Psoas muscle (tissue), 8 donors: ENCODE data around the gene DYNLT1. TPM values are rescaled to one million over a fixed set of nuclear protein-coding genes. Genes with fewer than 3 reads are reported as not detected.

Experiments
- ATAC-seq, 4 donors: fragments of 200-7000 bp; cut with Tn5 transposase; one replicate each; pipeline ENCODE4 v1.9.1; 2020; ENCODE audit warnings: moderate library complexity in 3 of 4, mild to moderate bottlenecking in 2 of 4
- DNase-seq, 2 donors: peaks; one replicate each; pipeline ENCODE4 v3.0.0-alpha.2; 2020
- H3K27ac ChIP-seq: fragments of 200-600 bp; one replicate; pipeline ENCODE4 v1.8.0; 2022
- H3K27me3 ChIP-seq, 3 donors: fragments of 200-600 bp in 1 of 3; one replicate each; pipeline versions ENCODE4 v1.6.1 to v1.8.0; 2013 to 2022; ENCODE audit warnings: low read length in 2 of 3, mild to moderate bottlenecking in 2 of 3, moderate library complexity in 1 of 3; ENCODE audit not compliant: insufficient read depth in 3 of 3
- H3K36me3 ChIP-seq, 2 donors: fragments of 200-600 bp in 1 of 2; one replicate each; pipeline versions ENCODE4 v1.6.1 to v1.8.0; 2013 to 2022; ENCODE audit warnings: low read depth in 1 of 2, mild to moderate bottlenecking in 1 of 2, moderate library complexity in 1 of 2; ENCODE audit not compliant: insufficient read depth in 1 of 2
- H3K4me1 ChIP-seq: fragments of 200-600 bp; one replicate; pipeline ENCODE4 v1.8.0; 2022
- H3K4me3 ChIP-seq: fragments of 200-600 bp; one replicate; pipeline ENCODE4 v1.8.0; 2022; ENCODE audit warnings: mild to moderate bottlenecking
- H3K9me3 ChIP-seq: fragments of 200-600 bp; one replicate; pipeline ENCODE4 v1.8.0; 2022
- WGBS, 3 donors: extraction: QIAGEN DNeasy Blood & Tissue Kit; methylation state at CpG; one replicate each; pipeline versions ENCODE4 v1.1.6 to v1.1.7; 2013; 5-methylcytosine and 5-hydroxymethylcytosine counted together
- intact Hi-C, 2 donors: fragments of 100-400 bp; cut with DNase I; formaldehyde crosslinking; loops; one replicate each; pipeline versions ENCODE4 v1.11.0 to v1.14.2; 2022
- polyA plus RNA-seq, 3 donors: library from polyadenylated mRNA; stranded (reverse); fragments of 200-250 nt; gene quantifications; one replicate each; pipeline ENCODE4 v1.2.3, GENCODE V29; 2013
- total RNA-seq, 4 donors: library from RNA; stranded (reverse); fragmentation: NEBNext Ultra II Directional in 2 of 4; extraction: Animal tissue kit (Norgen Biotek cat#: 25700) in 2 of 4; gene quantifications; one replicate each; pipeline versions ENCODE4 v1.2.1 to v1.2.4, GENCODE V29; 2021 to 2023
- TF ChIP-seq, protein P1 (sequence below): fragments of 200-600 bp; IDR thresholded peaks from one replicate; pipeline ENCODE4 v1.8.0; 2022; ENCODE audit warnings: antibody characterized with exemption
- donor health status: healthy with polysubstance abuse.
- donor health status: DM: no; HTN: no; CAD: no; lungs with moderate emphysema.
- donor health status: Bipolar disorder and iron deficiency.
- donor health status: healthy.
- donor health status: DM: yes; HTN: yes; CAD: no.
- donor health status: DM: no; HTN: no; CAD: no.
- donor health status: DM: no; HTN: no; CAD: no.
- donor health status: DM: yes; HTN: yes; CAD: no.

Gene DYNLT1
- total and polyA plus RNA-seq, 7 donors: 112 to 202 (median 146) TPM

DNA sequence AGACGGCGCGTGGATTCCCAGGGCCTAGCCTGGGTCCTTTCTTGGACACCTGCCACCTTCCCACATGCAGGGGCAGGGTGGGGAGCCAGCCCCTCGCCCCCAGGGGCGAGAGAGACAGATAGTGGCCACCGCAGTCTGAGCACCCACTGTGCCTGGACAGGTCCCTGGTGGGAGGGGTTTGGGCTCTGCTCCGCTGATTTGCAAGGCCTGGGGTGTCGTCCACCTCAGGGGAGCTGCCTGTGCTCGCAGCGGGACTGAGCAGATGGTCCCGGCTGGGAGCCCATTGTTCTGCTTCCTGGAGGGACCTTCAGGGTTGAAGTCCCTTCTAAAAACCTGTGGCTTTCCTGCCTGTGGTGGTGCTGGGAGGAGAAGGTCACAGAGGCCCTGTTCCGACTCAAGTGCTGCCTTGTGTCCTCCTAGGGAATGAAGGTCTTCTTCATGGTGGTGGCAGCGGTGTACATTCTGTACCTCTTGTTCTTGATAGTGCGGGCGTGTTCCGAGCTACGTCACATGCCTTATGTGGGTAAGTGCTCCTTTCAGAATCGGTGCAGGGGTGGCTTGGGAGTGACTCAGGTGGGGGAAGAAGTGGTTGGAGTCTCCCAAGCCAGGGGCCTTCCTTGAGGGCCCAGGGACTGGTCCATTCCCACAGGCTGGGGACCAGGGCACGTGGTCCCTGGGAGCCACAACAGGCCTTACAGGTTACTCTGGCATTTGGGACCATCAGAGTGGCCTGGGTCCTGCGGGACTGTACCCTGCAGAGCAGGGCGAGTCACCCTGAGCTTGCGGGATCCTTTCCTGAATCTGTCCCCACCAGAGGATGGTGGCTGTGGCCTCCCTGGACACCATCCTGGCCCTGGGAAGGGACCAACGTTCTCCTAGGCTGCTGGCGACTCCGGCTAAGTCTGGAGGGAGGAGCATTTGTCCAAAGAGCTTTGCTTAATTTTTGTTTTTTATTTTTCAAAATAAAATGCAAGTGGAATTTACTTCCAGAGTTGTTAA is 19.6 kb downstream of the DYNLT1 start:
- Histone ChIP-seq H3K27me3 (no peaks in the 10 kb centered on the region), H3K4me1 (peaks cover 12% of the 10 kb centered on the region), H3K4me3 (no peak overlapping the region), H3K36me3 (peaks cover 0 to 51% of the 10 kb centered on the region in 2 donors), H3K27ac (peak overlapping the region; percentile 30), H3K9me3 (no peaks in the 10 kb centered on the region)
- ATAC-seq: no peak
- TF ChIP-seq, protein P1, sequence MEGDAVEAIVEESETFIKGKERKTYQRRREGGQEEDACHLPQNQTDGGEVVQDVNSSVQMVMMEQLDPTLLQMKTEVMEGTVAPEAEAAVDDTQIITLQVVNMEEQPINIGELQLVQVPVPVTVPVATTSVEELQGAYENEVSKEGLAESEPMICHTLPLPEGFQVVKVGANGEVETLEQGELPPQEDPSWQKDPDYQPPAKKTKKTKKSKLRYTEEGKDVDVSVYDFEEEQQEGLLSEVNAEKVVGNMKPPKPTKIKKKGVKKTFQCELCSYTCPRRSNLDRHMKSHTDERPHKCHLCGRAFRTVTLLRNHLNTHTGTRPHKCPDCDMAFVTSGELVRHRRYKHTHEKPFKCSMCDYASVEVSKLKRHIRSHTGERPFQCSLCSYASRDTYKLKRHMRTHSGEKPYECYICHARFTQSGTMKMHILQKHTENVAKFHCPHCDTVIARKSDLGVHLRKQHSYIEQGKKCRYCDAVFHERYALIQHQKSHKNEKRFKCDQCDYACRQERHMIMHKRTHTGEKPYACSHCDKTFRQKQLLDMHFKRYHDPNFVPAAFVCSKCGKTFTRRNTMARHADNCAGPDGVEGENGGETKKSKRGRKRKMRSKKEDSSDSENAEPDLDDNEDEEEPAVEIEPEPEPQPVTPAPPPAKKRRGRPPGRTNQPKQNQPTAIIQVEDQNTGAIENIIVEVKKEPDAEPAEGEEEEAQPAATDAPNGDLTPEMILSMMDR: no peak
- 92 to 95% (median 94%) methylated on average over 25 of the region's 25 CpGs for WGBS, 3 donors
- DNase-seq: no peak
- intact Hi-C loops: loop anchor here in 1 of 2 donors (10.0 kb wide), 1 partner anchor 490 kb away; no protein-coding TSS in a partner anchor

DNA sequence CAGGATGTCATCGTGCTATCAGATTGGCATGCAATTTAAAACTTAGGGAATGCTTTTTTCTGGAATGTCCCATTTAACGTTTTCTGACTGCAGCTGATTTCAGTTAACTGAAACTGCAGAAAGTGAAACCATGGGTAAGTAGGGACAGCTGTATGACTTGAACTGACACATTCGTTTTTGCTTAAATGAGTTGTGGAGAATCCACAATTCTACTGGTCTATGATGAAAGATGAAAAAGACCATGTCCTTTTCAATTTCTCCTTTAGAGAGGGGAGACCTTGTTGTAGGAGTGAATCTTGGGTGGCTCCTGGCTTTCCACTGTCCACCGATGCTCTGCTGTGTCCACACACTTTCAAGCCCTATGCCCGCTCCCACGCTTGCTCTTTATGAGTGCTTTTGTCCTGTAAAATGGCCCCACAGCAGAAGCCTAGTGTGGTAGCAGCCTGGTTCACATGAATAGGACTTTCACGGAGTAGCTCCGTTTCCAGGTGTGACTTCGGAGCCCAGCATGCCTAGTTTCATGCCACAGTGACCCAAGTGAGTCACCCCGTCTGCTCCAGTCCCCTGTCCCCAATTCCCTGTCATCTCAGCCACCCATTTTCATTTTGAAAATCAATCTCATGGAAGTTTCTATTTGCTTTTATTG is 21.9 kb downstream of the DYNLT1 start:
- intact Hi-C loops: loop anchor here in 1 of 2 donors (10.0 kb wide), 1 partner anchor 492 kb away; no protein-coding TSS in a partner anchor
- DNase-seq (no peak), ATAC-seq (no peak)
- WGBS, 3 donors: 81 to 87% (median 85%) methylated on average over 10 of the region's 10 CpGs
- H3K27ac ChIP-seq: no peak overlapping the region
- peaks cover 0 to 53% of the 10 kb centered on the region in 2 donors for H3K36me3 ChIP-seq
- H3K4me1 ChIP-seq: no peaks in the 10 kb centered on the region
- no peaks in the 10 kb centered on the region for H3K9me3 ChIP-seq
- H3K27me3 ChIP-seq: no peaks in the 10 kb centered on the region
- no peak overlapping the region for H3K4me3 ChIP-seq
- TF ChIP-seq, protein P1: no peak

DNA sequence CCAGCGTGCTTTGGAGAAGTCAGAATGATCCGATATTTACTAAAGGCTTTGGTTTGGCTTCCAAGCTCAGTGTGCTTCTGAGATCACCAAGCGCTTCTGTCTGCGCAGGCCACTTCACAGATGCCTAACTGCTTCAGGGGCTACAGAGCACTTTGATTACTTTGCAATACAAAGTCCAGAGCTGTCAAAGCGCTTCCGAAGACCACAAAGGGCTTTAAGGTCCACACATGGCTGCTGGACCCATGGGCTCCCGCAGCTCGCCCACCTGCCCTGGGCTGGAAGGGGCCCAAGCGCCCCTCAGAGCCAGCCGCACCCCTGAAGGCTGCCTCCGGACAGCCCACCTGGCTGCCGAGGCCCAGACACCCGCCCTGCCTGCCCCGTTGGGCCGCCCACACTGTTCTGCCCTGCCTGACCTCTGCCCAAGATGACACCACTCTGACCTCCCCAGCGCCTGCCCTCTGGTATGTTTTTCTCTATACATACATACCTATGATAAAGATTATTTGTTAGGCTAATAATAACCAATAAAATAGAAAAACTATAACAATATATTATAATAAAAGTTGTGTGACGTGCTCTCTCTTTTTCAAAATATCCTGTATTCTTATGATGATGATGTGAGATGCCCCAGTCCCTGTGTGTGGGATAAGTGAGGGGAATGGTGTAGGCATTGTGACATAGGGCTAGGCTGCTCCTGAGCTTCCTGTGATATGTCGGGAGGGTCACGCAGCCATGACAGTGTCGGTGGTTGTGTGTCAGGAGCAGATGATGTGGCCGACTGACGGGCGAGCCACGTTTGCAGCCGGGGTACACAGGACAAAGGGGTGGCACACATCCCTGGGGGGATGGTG is 22.6 kb downstream of the DYNLT1 start:
- H3K4me1 ChIP-seq: no peaks in the 10 kb centered on the region
- intact Hi-C loops: loop anchor here in 1 of 2 donors (10.0 kb wide), 1 partner anchor 493 kb away; no protein-coding TSS in a partner anchor
- peaks cover 0 to 53% of the 10 kb centered on the region in 2 donors for H3K36me3 ChIP-seq
- WGBS, 3 donors: 93 to 94% (median 94%) methylated on average over 23 to 25 of the region's 25 CpGs
- no peaks in the 10 kb centered on the region for H3K27me3 ChIP-seq
- no peak overlapping the region for H3K4me3 ChIP-seq
- TF ChIP-seq, protein P1: no peak
- no peak overlapping the region for H3K27ac ChIP-seq
- no peak for ATAC-seq
- DNase-seq: no peak
- H3K9me3 ChIP-seq: no peaks in the 10 kb centered on the region

DNA sequence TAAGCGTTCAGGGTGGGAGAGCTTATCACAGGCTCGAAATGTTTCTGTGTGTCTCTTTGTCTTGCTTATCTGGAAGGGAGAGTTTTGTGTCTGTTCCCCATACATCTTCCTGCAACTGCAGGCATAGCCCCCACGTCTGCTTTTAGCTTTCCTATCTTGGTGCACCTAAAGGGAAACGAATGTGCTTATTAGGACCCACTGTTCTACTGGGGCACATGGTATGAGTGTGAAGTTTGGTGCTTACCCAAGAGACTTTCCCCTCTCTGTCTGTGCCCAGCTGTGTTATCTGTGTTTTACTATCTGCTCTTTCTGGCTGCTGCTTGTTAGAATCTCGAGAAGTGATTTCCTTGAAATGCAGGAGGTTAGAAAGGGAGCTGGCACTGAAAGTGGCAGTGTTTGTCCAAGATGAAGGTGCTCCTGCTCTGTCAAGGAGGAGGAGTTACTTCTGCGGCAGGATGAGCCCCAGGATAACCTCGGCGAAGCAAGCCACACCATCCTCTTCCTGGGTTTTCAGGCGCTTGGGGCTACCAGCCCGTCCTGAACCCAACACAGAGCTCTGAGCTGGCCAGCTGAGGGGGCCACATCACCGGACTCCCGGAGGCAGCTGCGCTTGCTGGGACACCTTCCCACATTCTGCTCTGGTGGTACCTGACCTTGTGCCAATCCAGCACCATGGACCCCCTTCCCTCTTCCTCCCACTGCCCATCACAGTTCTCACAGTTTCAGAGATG is 23.4 kb downstream of the DYNLT1 start:
- peaks cover 0 to 48% of the 10 kb centered on the region in 2 donors for H3K36me3 ChIP-seq
- H3K27ac ChIP-seq: no peak overlapping the region
- ATAC-seq (no peak), DNase-seq (no peak)
- no peaks in the 10 kb centered on the region for H3K9me3 ChIP-seq
- H3K27me3 ChIP-seq: no peaks in the 10 kb centered on the region
- intact Hi-C loops: loop anchor here in 1 of 2 donors (10.0 kb wide), 1 partner anchor 494 kb away; no protein-coding TSS in a partner anchor
- 92 to 94% (median 93%) methylated on average over 13 of the region's 13 CpGs for WGBS, 3 donors
- H3K4me1 ChIP-seq: no peaks in the 10 kb centered on the region
- no peak overlapping the region for H3K4me3 ChIP-seq
- TF ChIP-seq, protein P1: no peak
